Measurements from ENCODE around the gene SLC22A16. TPM values are rescaled to one million over a fixed set of nuclear protein-coding genes. Genes with fewer than 3 reads are reported as not detected.

Gene SLC22A16
- not detected in 2 replicates for total RNA-seq
- not detected in 2 replicates for polyA plus RNA-seq
- polyA plus RNA-seq (2011; cell fraction: cytosol; rRNA removed): not detected in 2 replicates
- not detected in 2 replicates for polyA plus RNA-seq (2011; cell fraction: nucleus; rRNA removed)
- polyA plus RNA-seq (2012): not detected in 2 replicates
- not detected in 2 replicates for polyA minus RNA-seq
- not detected for polyA minus RNA-seq (2011; cell fraction: cytosol; rRNA and poly(A)+ RNA removed)
- not detected in 2 replicates for polyA minus RNA-seq (2011; cell fraction: nucleus; rRNA and poly(A)+ RNA removed)
- percentile 2 among the genes with signal in this experiment for Bru-seq, nascent RNA
- BruChase-seq, experiment 1, labeled RNA remaining after a 6-hour chase: percentile 4 among the genes with signal in this experiment
- percentile 2 among the genes with signal in this experiment for BruChase-seq, experiment 2, labeled RNA remaining after a 2-hour chase
- long read RNA-seq: 0 reads

GRCh38 chr6:110476046-110476849 lies at the start of gene SLC22A16:
TSS of gene SLC22A16 (minus strand) at chr6:110476613. CDS start at chr6:110476574, 39 bp downstream.
- H3K4me2 ChIP-seq (ENCODE audit: insufficient read depth, low read length): no peak within 1 kb of the TSS
- DNase-seq (ENCODE audit: low read depth, low spot score) (no peak), FAIRE-seq (no peak)
- dilution Hi-C loops (cut with MboI; ENCODE audit: extremely low pct_ligation_motif_present, low sequenced_read_pairs): no loop called here
- no peaks in the 10 kb centered on the region for H3K9me3 ChIP-seq (replicated peaks; ENCODE audit: control insufficient read depth, insufficient read depth, low read length)
- no peak within 1 kb of the TSS for H3K27ac ChIP-seq (ENCODE audit: insufficient read depth, low read depth, low read length)
- no peaks in the 10 kb centered on the region for H3K36me3 ChIP-seq (ENCODE audit: control insufficient read depth in 2 of 2, extremely low read depth in 1 of 2, insufficient read depth in 2 of 2, low read length in 2 of 2)
- no TSS peak for BruUV-seq (replicated peaks)
- ChIA-PET CTCF (no interaction called here), POLR2A (no interaction called here)
- no peaks in the 10 kb centered on the region for H3K9me1 ChIP-seq (replicated peaks; ENCODE audit: control insufficient read depth, extremely low read depth, insufficient read depth, low read length)
- no peak within 1 kb of the TSS for H3K9ac ChIP-seq (replicated peaks; ENCODE audit: extremely low read depth, insufficient read depth, low read length)
- H3K79me2 ChIP-seq (ENCODE audit: control insufficient read depth, insufficient read depth, low read length): no peaks in the 10 kb centered on the region
- intact Hi-C loops (cut with micrococcal nuclease): no loop called here
- TF ChIP-seq MYC (IDR thresholded peaks at IDR 0.05; ENCODE audit: low read depth, low read length) (no peak), CTCF (IDR thresholded peaks at IDR 0.05; ENCODE audit: extremely low read depth in 1 of 2, insufficient read depth in 1 of 2, low read depth in 1 of 2, low read length in 2 of 2) (no peak), EZH2 (IDR thresholded peaks at IDR 0.05; ENCODE audit: borderline replicate concordance, low read depth, low read length, severe bottlenecking) (peak; percentile 47), GATA2 (IDR thresholded peaks at IDR 0.05; ENCODE audit: insufficient read depth, insufficient read length, low read depth, low read length) (no peak), MAX (IDR thresholded peaks at IDR 0.05; ENCODE audit: insufficient read depth, insufficient read length) (no peak), POLR2A (IDR thresholded peaks at IDR 0.05; ENCODE audit: low read depth, low read length) (no peak)
- H4K20me1 ChIP-seq (replicated peaks; ENCODE audit: control insufficient read depth, extremely low read depth, insufficient read depth, low read length): no peaks in the 10 kb centered on the region
- no peaks in the 10 kb centered on the region for H3K4me1 ChIP-seq (ENCODE audit: control insufficient read depth, extremely low read depth, insufficient read depth, low read length)
- H2AFZ ChIP-seq (ENCODE audit: low read depth, low read length): no peak within 1 kb of the TSS
- peaks cover 35 to 44% of the 10 kb centered on the region in 2 experiments for H3K27me3 ChIP-seq (ENCODE audit: control insufficient read depth in 2 of 2, insufficient read depth in 2 of 2, low read length in 2 of 2)
- H3K4me3 ChIP-seq (replicated peaks in 1 of 3; ENCODE audit: insufficient read depth in 1 of 3, low read depth in 1 of 3, low read length in 3 of 3): peak within 1 kb of the TSS in 1 of 3 experiments; percentile 17
